ENCODE results near the gene ZKSCAN2.

ZKSCAN2 gene

GRCh38 chr16:25257470-25257955 lies at the start of gene ZKSCAN2:
Gene ZKSCAN2, minus strand, starts transcription at chr16:25257845. Its CDS starts 718 bp downstream, at chr16:25257127.
- DNase-seq, result peak; percentile 88 to 91

GRCh38 chr16:25299792-25300590 lies 42.3 kb upstream of the ZKSCAN2 start:
- DNase-seq, result no peak

- no peak for DNase-seq
Measured at GRCh38 chr16:25298165-25298872, 40.7 kb upstream of the ZKSCAN2 start.

GRCh38 chr16:25297151-25297787 lies 39.6 kb upstream of the ZKSCAN2 start:
- no peak for DNase-seq

GRCh38 chr16:25291580-25291979 lies 33.9 kb upstream of the ZKSCAN2 start:
- DNase-seq, result no peak

GRCh38 chr16:25289466-25289865 lies 31.8 kb upstream of the ZKSCAN2 start:
- DNase-seq, result no peak

- no peak for DNase-seq
Measured at GRCh38 chr16:25279491-25279890, 21.8 kb upstream of the ZKSCAN2 start.

- no peak for DNase-seq
Measured at GRCh38 chr16:25271421-25271820, 13.8 kb upstream of the ZKSCAN2 start.

- no peak for DNase-seq
Measured at GRCh38 chr16:25270577-25270976, 12.9 kb upstream of the ZKSCAN2 start.

GRCh38 chr16:25269879-25270278 lies 12.2 kb upstream of the ZKSCAN2 start:
- no peak for DNase-seq

GRCh38 chr16:25265968-25266367 lies 8.3 kb upstream of the ZKSCAN2 start:
- DNase-seq, result no peak

GRCh38 chr16:25264597-25264996 lies 7.0 kb upstream of the ZKSCAN2 start:
- no peak for DNase-seq

GRCh38 chr16:25260416-25260815 lies 2.8 kb upstream of the ZKSCAN2 start:
- no peak for DNase-seq

GRCh38 chr16:25258861-25259179 lies 1.2 kb upstream of the ZKSCAN2 start:
- peak in 1 of 2 experiments; percentile 39 for DNase-seq

GRCh38 chr16:25257956-25258860 lies 563 bp upstream of the ZKSCAN2 start:
- DNase-seq, result peak; percentile 85 to 88

- DNase-seq, result no peak
Measured at GRCh38 chr16:25256695-25257469, 763 bp downstream of the ZKSCAN2 start.

GRCh38 chr16:25253322-25253721 lies 4.3 kb downstream of the ZKSCAN2 start:
- no peak for DNase-seq

GRCh38 chr16:25250467-25250866 lies 7.2 kb downstream of the ZKSCAN2 start:
- no peak for DNase-seq

- peak in 1 of 2 experiments; percentile 11 for DNase-seq
Measured at GRCh38 chr16:25235991-25236390, 21.7 kb downstream of the ZKSCAN2 start.

GRCh38 chr16:25228372-25228771 lies 29.3 kb downstream of the ZKSCAN2 start:
- DNase-seq, result no peak

- DNase-seq, result no peak
Measured at GRCh38 chr16:25224731-25225319, 32.8 kb downstream of the ZKSCAN2 start.

Data from activated T-cell treated with anti-CD3 and anti-CD28 coated beads, Interleukin-2, amount 50 U/mL, for 48 hours (primary cell).